NK-92 (cell line): ENCODE data around the gene MISP.

Experiments used
- DNase-seq: peaks from one replicate; lab custom pipeline; 2025; ENCODE audit not compliant: unreplicated experiment; lab: John Stamatoyannopoulos, UW

Gene MISP

GRCh38 chr19:746208-746819 is 4.6 kb upstream of the MISP start:
- no peak for DNase-seq

- DNase-seq: no peak
Measured at GRCh38 chr19:746956-747355, 4.0 kb upstream of the MISP start.

GRCh38 chr19:747432-748273 is 3.3 kb upstream of the MISP start:
- no peak for DNase-seq

- no peak for DNase-seq
Measured at GRCh38 chr19:748274-748598, 2.7 kb upstream of the MISP start.

GRCh38 chr19:749811-750210 is 1.1 kb upstream of the MISP start:
- no peak for DNase-seq

GRCh38 chr19:751501-752341 is 809 bp downstream of the MISP start:
- no peak for DNase-seq

GRCh38 chr19:752652-753517 is 2.0 kb downstream of the MISP start:
- DNase-seq: no peak

GRCh38 chr19:754530-754929 is 3.6 kb downstream of the MISP start:
- DNase-seq: no peak

- no peak for DNase-seq
Measured at GRCh38 chr19:755063-755462, 4.2 kb downstream of the MISP start.

GRCh38 chr19:756236-756635 is 5.3 kb downstream of the MISP start:
- DNase-seq: no peak

GRCh38 chr19:756821-757688 is 6.1 kb downstream of the MISP start:
- no peak for DNase-seq

- DNase-seq: no peak
Measured at GRCh38 chr19:757811-758668, 7.1 kb downstream of the MISP start.

- DNase-seq: no peak
Measured at GRCh38 chr19:763181-763580, 12.3 kb downstream of the MISP start.

- DNase-seq: no peak
Measured at GRCh38 chr19:763869-764268, 13.0 kb downstream of the MISP start.

- DNase-seq: no peak
Measured at GRCh38 chr19:764301-764700, 13.4 kb downstream of the MISP start.

GRCh38 chr19:765179-765738 is 14.3 kb downstream of the MISP start:
- DNase-seq: no peak

- DNase-seq: no peak
Measured at GRCh38 chr19:768424-768823, 17.5 kb downstream of the MISP start.

GRCh38 chr19:769616-770015 is 18.7 kb downstream of the MISP start:
- no peak for DNase-seq

GRCh38 chr19:771332-771785 is 20.4 kb downstream of the MISP start:
- no peak for DNase-seq
